GM19372 (cell line): ENCODE data around the gene SETD4.
A peak's percentile ranks its signal among the peaks of the same experiment; 100 is the strongest.
"Not testable (repeated sequence)": the region's sequence is repeated elsewhere in the genome, so short reads cannot be mapped to it uniquely, and the experiment has no call there.

Source experiments
- ATAC-seq: cut with Tn5 transposase; IDR thresholded peaks from one replicate; pipeline ENCODE4 v1.9.1; 2021; ENCODE audit warnings: mild to moderate bottlenecking, low read depth, moderate library complexity; ENCODE audit not compliant: unreplicated experiment

The SETD4 gene

DNA sequence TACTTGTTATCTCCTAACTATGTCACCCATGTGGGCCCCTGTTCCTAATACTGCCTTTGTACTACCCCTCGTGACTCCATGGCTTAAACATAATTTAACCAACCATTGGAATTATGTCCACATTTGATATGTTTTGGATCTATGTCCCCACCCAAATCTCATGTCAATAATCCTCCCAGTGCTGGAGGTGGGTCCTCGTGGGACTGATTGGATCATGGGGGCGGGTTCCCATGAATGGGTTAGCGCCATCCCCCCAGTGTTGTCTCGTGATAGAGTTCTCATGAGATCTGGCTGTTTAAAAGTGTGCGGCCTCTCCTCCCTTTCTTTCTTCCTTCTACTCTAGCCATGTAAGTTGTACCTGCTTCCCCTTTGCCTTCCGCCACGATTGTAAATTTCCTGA, 19.3 kb upstream of the SETD4 start:
- no peak for ATAC-seq

DNA sequence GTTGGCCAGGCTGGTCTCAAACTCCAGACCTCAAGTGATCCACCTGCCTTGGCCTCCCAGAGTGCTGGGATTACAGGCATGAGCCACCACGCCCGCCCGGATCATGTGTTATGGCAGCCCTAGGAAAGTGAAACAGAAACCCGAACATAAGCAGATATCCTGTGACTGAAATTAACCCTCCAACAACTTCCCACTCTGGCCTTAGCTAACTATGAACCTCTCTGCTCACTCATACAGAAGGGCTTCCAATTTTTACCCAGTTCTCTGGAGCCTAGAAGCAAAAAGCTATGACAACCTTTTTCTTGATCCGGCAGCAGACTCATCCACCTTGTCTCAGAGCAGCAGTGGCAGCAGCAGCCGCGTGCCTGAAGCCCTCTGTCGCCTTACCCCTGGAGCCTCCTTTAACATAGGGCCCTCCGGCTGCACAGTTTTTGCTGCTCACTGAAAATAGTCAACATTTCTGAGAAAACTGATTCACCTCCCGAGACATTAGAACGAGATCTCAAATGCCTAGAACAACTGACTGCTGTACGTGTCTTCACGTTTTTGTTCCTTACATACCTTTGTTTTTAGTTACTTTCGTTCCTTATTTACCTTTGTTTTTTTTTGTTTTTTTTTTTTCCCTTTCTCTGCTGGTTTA, 18.8 kb upstream of the SETD4 start:
- ATAC-seq: no peak

DNA sequence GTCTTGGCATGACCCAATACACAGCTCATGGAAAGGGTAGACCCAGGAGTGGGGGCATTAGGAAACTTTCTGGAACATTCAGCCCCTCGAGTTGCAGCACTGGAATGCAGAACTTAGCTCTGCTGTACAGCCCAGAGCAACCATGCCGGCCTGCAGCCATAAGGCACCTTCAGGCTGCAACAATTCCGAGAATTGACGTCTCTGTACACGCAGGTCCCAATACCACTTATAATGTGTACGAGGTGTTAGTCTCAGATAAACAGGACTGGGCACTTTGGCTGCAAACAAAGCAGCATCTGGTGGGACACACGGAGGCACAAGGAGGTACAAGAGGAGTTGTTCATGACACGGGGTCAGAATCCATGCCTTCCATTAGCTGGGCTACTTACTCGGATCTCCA, 17.4 kb upstream of the SETD4 start:
- no peak for ATAC-seq

DNA sequence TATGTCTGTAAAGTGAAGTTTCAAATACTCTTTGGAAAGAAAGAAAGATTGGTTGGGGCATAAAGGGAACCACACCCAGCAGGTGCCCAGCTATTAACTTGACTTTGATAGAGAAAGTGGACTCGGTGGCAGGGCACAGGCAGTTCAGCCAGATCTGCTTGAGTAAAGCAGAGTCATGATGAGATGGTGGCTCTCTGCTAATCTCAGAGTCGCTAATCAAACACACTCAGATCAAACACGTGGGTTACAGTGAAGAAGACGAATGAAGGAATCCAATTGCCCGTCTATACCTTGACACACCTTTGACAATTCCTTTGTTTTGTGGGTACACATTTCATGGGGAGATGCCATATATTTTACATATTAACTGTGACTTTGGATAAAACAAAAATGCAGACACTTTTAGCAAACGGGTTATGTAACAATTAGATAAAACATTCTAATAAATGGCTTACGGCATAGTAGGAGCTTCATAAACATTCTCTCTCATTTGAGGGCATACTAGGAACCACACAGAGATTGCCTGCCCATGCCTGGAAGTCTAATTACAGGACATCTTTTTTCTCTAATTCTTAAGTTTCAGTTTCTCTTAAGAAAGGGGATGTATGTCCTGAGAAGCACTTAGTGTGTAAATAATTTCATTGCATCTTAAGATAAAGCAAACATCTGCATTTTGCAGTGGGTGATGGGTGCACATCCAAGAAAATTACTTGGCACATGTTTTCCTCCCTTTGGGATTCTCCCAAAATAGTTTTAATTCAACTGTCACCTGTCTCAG, 16.7 kb upstream of the SETD4 start:
- ATAC-seq: no peak

DNA sequence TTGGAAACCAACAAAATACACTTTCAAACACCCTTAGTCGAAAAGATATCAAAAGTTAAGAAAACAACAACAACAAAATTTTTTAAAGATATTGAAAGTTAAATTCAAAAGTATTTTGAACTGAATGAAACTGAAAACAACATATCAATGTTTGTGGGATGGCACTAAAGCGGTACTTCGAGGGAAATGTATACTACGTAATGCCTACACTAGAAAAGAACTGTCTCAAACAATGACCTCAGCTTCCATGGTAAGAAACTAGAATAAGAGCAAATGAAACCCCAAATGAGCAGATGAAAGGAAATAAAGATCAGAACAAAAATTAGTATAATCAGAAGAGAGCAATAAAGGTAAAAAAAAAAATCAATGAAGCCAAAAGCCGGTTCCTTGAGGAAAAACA, 15.6 kb upstream of the SETD4 start:
- no peak for ATAC-seq

DNA sequence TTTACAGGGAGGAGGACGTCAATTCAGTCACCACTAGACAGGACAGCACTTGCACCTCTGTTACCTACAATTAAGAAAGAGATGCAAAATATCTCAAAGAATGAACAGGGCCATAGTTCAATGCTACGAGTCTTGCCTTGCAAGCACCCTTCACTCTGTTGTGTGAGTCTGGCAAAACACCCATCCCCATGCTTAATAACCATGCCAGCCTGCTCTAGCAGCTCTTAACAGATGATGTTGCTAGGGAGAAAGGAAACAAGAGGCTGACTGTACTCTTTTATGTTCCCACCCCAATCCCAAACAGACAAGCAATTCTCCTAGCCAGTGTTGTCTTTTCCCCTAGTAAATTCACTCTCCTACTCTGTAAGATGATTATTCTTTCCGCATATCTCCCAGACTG, 14.8 kb upstream of the SETD4 start:
- no peak for ATAC-seq

DNA sequence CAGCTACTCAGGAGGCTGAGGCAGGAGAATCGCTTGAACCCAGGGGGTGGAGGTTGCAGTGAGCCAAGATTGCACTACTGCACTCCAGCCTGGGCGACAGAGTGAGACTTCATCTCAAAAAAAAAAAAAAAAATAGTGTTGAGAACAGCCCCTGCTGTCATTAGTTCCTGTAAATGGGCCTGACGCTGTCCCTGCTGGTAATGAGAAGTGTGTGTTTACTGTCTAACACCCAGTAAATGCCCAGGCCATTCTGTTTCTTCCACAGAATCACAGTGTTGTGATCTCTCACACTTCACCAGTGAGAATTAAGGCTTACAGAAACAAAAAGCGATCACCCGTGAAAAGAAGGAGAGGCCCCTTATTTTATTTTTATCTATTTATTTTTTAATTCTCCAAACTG, 13.6 kb upstream of the SETD4 start:
- ATAC-seq: not testable (repeated sequence)

DNA sequence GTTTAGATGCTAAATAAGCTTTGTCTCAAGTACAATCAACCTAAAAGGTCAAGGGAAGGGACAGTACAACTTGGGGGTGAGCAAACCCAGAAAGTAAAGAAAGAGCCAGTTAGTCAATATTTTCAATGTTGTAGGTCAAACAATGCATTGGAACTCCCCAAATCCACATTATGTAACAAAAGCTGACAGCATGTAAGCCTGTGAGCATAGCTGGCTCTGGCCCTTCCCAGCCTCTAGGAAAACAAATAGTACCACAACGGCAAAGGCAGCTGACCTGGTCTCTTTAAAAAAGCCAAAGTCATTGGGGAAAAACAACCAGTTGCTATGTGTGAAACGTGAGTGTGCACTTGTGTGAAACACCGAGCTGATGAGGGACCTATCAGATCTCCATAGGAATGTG, 12.9 kb upstream of the SETD4 start:
- ATAC-seq: no peak

DNA sequence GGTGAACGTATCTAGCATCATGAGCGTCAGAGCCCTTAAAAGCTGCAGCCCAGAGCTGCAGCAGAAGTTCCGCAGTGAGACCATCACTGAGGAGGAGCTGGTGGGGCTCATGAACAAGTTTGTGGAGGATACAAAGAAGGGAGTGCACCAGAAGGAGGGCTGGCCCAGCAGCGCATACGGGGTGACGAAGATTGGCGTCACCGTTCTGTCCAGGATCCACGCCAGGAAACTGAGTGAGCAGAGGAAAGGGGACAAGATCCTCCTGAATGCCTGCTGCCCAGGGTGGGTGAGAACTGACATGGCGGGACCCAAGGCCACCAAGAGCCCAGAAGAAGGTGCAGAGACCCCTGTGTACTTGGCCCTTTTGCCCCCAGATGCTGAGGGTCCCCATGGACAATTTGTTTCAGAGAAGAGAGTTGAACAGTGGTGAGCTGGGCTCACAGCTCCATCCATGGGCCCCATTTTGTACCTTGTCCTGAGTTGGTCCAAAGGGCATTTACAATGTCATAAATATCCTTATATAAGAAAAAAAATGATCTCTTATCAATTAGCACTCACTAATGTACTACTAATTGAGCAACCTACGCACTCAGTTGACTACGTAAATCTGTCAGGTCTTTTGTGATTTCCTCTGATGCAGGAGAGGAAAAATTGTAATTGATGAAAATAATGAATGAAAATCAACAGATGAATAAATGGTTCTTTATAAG, 12.3 kb upstream of the SETD4 start:
- ATAC-seq: no peak

DNA sequence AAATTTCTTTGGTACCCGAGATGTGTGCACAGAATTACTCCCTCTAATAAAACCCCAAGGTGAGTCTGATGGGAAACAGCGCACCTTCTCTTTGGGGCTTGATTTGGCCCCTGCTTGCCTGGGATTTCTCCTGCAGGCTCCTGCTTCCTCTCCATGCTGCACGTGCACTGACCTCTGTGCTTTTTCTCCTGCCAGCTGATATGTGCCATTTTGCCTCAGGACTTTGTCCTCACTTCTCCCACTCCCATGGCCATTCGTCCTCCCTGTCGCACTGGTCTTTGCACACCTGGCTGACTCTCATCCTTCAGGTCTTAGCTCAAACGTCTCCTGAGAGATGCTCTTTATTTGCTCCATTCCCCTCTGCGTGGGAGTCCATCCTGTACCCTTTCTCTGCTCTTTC, 10.7 kb upstream of the SETD4 start:
- no peak for ATAC-seq

DNA sequence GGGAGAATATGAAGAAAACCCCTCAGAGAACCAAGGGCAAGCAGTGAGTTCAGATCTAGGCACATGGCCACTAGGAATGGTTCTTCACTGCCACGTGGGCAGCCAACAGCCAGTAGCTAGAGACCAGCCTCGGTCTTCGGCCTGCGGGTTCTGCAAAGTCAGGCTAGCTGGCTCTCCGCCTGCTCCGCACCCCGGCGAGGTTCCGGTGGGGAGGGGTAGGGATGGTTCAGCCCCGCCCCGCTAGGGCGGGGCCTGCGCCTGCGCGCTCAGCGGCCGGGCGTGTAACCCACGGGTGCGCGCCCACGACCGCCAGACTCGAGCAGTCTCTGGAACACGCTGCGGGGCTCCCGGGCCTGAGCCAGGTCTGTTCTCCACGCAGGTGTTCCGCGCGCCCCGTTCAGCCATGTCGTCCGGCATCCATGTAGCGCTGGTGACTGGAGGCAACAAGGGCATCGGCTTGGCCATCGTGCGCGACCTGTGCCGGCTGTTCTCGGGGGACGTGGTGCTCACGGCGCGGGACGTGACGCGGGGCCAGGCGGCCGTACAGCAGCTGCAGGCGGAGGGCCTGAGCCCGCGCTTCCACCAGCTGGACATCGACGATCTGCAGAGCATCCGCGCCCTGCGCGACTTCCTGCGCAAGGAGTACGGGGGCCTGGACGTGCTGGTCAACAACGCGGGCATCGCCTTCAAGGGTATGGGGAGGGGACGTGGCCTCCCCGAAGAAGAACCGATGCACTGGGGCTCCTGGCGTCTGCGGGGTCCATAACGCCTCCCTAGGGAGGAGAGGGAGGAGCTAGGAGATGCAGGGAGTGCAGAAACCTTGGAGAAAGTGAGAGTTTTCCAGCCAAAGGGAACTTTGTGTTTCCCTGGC, 9.6 kb upstream of the SETD4 start, which contains the start of gene CBR1:
Gene CBR1 (plus strand): TSS at position 312 of the 871 bp plus-strand sequence. CDS start 92 bp downstream, at position 404.
- peak; percentile 90 for ATAC-seq

DNA sequence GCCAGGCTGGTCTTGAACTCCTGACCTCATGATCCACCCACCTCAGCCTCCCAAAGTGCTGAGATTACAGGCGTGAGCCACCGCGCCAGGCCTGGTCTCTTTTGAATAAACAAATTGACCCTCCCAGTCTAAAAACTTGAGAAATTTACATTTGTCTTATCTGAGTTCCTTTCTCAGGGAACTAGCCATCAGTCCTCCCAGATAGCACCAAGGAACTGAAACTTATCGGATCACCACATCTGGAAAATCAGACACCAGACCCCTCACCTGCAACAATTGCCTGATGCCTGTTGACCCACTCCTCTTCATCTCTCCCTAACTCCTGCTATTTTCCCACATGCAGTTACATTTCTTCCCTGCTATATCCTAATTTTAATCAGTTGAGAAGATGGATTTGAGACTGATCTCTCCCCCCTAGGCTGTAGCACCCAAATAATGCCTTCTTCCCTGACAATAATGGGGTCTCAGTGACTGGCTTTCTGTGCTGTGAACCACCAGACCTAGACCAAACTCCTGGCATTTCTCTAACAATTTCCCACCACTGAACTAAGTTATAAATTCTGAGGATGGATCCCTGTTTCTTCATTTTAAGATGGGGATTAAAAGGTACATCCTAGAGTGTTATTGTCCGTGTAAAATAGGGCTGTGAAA, 8.5 kb upstream of the SETD4 start:
- ATAC-seq: no peak

DNA sequence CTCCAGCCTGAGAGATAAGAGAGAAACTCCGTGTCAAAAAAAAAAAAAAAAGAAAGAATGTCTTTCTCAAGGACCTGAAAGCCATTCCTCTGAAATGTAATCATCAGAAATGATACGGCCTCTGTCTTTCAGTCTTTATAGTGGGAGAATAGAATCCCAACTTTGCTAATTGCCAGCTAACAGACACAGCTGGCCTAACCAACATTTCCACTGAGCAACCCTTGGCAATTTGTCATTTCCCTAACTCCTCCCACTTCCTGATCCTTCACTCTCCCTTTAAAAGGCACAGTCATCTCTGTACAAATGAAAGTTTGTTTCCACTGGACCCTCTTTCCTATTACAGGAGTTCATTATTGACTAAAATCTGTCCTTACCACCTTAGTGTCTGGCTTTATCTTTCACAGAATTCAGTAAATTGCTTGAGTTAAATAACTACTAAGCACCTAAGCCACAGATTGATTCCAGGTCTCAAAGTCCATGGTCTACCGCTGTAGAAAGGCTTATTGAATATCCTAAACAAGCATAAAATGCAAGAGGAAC, 5.2 kb upstream of the SETD4 start:
- no peak for ATAC-seq

DNA sequence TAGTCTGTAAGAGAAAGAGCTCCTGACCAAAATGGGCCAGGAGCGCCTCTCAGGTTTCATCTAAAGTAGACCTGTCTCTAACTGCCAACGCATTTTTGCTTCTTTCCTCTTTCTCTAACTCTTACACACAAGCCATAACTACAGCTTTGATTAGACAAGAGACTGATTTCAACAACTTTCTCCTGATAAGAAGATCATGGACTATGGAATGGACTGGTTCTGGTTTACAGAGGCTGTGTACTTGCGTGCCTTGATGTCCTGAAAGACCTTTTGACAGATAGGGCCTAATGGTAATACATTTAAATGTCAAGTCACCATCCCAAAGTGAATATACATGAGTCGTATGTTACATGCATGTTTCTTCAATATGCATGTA, 3.7 kb upstream of the SETD4 start:
- no peak for ATAC-seq

DNA sequence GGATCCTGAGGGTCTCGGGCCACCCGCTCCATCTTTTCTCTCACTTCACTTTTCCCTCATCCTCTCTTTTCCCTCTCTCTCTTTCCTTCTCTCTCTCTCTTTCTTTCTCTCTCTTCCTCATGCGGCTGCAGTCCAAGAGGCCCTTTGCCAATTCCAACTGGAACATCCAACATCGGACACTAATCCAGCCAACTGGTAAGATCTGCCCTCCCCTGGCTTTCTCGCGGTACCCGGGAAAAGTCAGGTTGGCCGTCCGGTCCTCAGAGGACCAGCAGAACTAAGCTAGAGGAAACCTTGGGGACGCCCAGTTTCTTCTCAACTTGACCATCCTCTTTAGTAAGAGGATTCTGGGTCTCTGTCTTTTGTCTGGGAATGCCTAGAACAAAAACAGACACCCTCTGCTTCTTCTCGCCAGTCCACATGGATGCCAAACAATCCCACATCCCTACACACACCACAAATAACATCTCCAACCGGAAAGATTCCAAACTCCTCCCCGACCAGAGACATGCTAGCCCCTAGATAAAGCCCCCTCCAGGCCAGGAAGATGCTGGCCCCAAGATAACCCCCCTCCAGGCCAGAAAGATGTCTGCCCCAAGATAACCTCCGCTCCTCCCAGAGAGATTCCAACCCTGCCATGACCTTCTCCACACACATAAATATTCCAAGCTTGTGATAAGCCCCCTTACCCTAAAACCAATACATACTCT, 3.2 kb upstream of the SETD4 start:
- ATAC-seq: no peak

DNA sequence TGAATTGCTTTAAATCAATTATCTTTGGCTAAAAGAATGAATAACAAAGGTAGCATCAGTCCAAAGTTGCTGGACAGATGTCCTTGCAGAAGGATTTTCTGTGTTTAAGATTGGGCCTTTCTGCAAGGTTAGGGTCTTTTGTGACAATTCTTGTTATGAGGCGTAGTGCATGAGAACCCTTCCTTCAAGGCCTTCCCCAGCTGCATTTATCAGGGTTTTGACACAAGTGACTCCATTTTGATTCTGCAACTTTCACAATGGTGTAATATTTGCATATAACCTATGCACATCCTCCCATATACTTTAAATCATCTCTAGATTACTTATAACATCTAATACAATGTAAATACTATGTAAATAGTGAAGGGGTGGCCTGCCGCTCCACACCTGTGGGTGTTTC, 1.1 kb upstream of the SETD4 start:
- ATAC-seq: no peak

DNA sequence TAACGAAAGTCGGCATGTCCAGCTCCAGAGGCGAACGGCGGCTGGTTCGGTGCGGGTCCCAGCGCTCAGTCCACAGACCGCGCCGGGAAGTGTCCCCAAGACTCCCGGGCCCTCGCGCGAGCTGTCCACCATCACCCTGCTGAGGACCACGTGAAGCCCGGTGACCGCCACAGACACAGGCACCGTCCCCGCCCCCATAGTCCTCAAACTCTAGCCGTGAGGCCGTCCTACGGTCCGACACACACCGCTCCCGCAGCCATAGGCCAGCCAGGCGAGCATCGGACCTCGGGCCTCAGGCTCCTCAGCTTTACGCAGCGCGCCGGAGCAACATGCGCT, 535 bp downstream of the SETD4 start:
- peak; percentile 45 for ATAC-seq

DNA sequence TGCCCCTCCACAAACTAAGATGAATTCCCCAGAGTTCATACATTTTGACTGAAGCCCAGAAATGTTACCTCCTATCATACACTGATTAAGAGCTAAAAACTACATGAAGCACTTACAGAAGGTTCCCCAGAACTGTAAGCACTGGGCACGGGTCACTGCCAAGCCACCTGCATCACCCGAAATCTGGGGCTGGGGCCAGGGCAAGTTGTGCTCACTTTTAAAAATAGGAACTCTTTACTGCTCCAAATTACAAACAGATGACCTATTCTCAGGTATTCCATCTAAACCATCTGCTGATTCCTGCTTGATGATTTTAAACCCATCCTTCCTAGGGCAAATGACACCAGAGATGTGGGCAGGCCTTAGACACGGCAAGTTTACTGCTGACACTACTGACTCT, 4.8 kb downstream of the SETD4 start:
- no peak for ATAC-seq

DNA sequence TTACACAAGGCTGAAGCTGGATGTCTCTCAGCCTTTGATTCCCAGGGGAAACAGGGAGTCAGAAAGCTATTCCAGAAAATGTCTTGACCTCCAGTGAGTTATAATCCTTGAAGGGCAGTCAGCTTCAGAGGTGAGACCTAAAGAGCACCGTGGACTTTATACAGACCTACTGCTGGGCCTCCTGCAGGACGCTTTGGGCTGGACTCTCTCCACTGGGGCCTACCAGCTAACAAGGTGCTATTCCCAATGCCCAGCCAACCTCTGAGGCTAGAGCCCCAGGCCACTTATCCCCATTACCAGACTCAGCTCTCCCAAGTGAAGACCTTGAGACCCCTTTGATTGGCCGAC, 6.6 kb downstream of the SETD4 start:
- no peak for ATAC-seq
